ENCODE data around the gene PPIG. TPM values are rescaled to one million over a fixed set of nuclear protein-coding genes. Genes with fewer than 3 reads are reported as not detected.
A peak's percentile ranks its signal among the peaks of the same experiment; 100 is the strongest.
"Not testable (repeated sequence)": the region's sequence is repeated elsewhere in the genome, so short reads cannot be mapped to it uniquely, and the experiment has no call there.

The PPIG gene
- total RNA-seq, 2 experiments from 2014 or later = 83.4 to 87.8 TPM

- DNase-seq = peak in 1 of 14 experiments; percentile 5
- POLR2A ChIA-PET = interaction anchor here (1.0 to 1.5 kb wide), 3 partner anchors 11 to 264 kb away, joined by 3 to 11 read pairs (median 7); partner anchors contain the start of genes FASTKD1 and PPIG
- Mint-ChIP-seq H3K27me3 (no peaks in the 10 kb centered on the region), H3K36me3 (ENCODE audit: low read depth) (peaks cover 52% of the 10 kb centered on the region), H3K27ac (no peak overlapping the region), H3K4me1 (ENCODE audit: low read depth) (no peaks in the 10 kb centered on the region), H3K4me3 (peak overlapping the region; percentile 22), H3K9me3 (no peaks in the 10 kb centered on the region)
- Histone ChIP-seq H3K36me3 (ENCODE audit: insufficient read depth, low read length) (peaks cover 6% of the 10 kb centered on the region), H3K9me3 (ENCODE audit: control insufficient read depth in 1 of 2, insufficient read depth in 1 of 2, low read length in 2 of 2) (no peaks in the 10 kb centered on the region), H3K4me1 (ENCODE audit: insufficient read depth, low read length) (no peaks in the 10 kb centered on the region), H3K27ac (ENCODE audit: low read depth in 1 of 2, low read length in 2 of 2) (no peak overlapping the region), H3K4me3 (ENCODE audit: low read length) (no peak overlapping the region), H3K27me3 (ENCODE audit: control insufficient read depth in 1 of 2, insufficient read depth in 2 of 2, low read length in 2 of 2) (no peaks in the 10 kb centered on the region)
- CTCF ChIA-PET = no interaction called here
- peak; percentile 37 for ATAC-seq (ENCODE audit: poor library complexity)
- no peak for TF ChIP-seq CTCF (IDR thresholded peaks at IDR 0.05)
- intact Hi-C loops (cut with DNase I, micrococcal nuclease) = loop anchor here in 1 of 2 experiments (5.0 to 10.0 kb wide), 2 partner anchors 85 to 588 kb away; partner anchors contain the start of gene BBS5
These were observed 21.6 kb upstream of the PPIG start for GRCh38 chr2:169562519-169562918.

- no peaks in the 10 kb centered on the region for H3K9me3 ChIP-seq (ENCODE audit: control insufficient read depth in 1 of 2, insufficient read depth in 1 of 2, low read length in 2 of 2)
- Mint-ChIP-seq H3K36me3 (ENCODE audit: low read depth) (peaks cover 54% of the 10 kb centered on the region), H3K27me3 (no peaks in the 10 kb centered on the region), H3K27ac (no peak overlapping the region), H3K9me3 (no peaks in the 10 kb centered on the region), H3K4me1 (ENCODE audit: low read depth) (peaks cover 6% of the 10 kb centered on the region), H3K4me3 (no peak overlapping the region)
- H3K36me3 ChIP-seq (ENCODE audit: insufficient read depth, low read length) = peaks cover 8% of the 10 kb centered on the region
- intact Hi-C loops (cut with DNase I, micrococcal nuclease) = loop anchor here (5.0 to 10.0 kb wide), 2 partner anchors 83 to 591 kb away; no protein-coding TSS in a partner anchor
- ChIA-PET CTCF (no interaction called here), POLR2A (no interaction called here)
- DNase-seq = no peak
- no peaks in the 10 kb centered on the region for H3K4me1 ChIP-seq (ENCODE audit: insufficient read depth, low read length)
- H3K4me3 ChIP-seq (ENCODE audit: low read length) = no peak overlapping the region
- H3K27me3 ChIP-seq (ENCODE audit: control insufficient read depth in 1 of 2, insufficient read depth in 2 of 2, low read length in 2 of 2) = no peaks in the 10 kb centered on the region
- no peak for TF ChIP-seq CTCF (IDR thresholded peaks at IDR 0.05)
- ATAC-seq (ENCODE audit: poor library complexity) = no peak
- H3K27ac ChIP-seq (ENCODE audit: low read depth in 1 of 2, low read length in 2 of 2) = no peak overlapping the region
These were observed 18.5 kb upstream of the PPIG start for GRCh38 chr2:169565686-169566085.

- TF ChIP-seq CTCF (IDR thresholded peaks at IDR 0.05) = no peak
- no peak for DNase-seq
- H3K27me3 ChIP-seq (ENCODE audit: control insufficient read depth in 1 of 2, insufficient read depth in 2 of 2, low read length in 2 of 2) = no peaks in the 10 kb centered on the region
- ATAC-seq (ENCODE audit: poor library complexity) = no peak
- Mint-ChIP-seq H3K27ac (no peak overlapping the region), H3K4me3 (no peak overlapping the region), H3K27me3 (no peaks in the 10 kb centered on the region), H3K4me1 (ENCODE audit: low read depth) (peaks cover 25% of the 10 kb centered on the region), H3K36me3 (ENCODE audit: low read depth) (peaks cover 45% of the 10 kb centered on the region), H3K9me3 (no peaks in the 10 kb centered on the region)
- H3K9me3 ChIP-seq (ENCODE audit: control insufficient read depth in 1 of 2, insufficient read depth in 1 of 2, low read length in 2 of 2) = no peaks in the 10 kb centered on the region
- peaks cover 8% of the 10 kb centered on the region for H3K36me3 ChIP-seq (ENCODE audit: insufficient read depth, low read length)
- peaks cover 6% of the 10 kb centered on the region for H3K4me1 ChIP-seq (ENCODE audit: insufficient read depth, low read length)
- no peak overlapping the region for H3K27ac ChIP-seq (ENCODE audit: low read depth in 1 of 2, low read length in 2 of 2)
- no peak overlapping the region for H3K4me3 ChIP-seq (ENCODE audit: low read length)
- POLR2A ChIA-PET = no interaction called here
- CTCF ChIA-PET = no interaction called here
- intact Hi-C loops (cut with DNase I, micrococcal nuclease) = loop anchor here (5.0 to 10.0 kb wide), 3 partner anchors 88 to 595 kb away; partner anchors contain the start of gene UBR3 (in 1 of the 2)
These were observed 14.2 kb upstream of the PPIG start for GRCh38 chr2:169569948-169570347.

- H3K9me3 ChIP-seq (ENCODE audit: control insufficient read depth in 1 of 2, insufficient read depth in 1 of 2, low read length in 2 of 2); H3K9me3 Mint-ChIP-seq; POLR2A ChIA-PET; DNase-seq; H3K36me3 ChIP-seq (ENCODE audit: insufficient read depth, low read length); H3K4me1 ChIP-seq (ENCODE audit: insufficient read depth, low read length); H3K27ac Mint-ChIP-seq; H3K27me3 Mint-ChIP-seq; H3K4me3 ChIP-seq (ENCODE audit: low read length); ATAC-seq (ENCODE audit: poor library complexity); H3K4me3 Mint-ChIP-seq; H3K27me3 ChIP-seq (ENCODE audit: control insufficient read depth in 1 of 2, insufficient read depth in 2 of 2, low read length in 2 of 2); H3K27ac ChIP-seq (ENCODE audit: low read depth in 1 of 2, low read length in 2 of 2): not testable (repeated sequence)
- CTCF ChIA-PET = interaction anchor here (0.7 kb wide), 1 partner anchor 430 kb away, joined by 3 read pairs; no protein-coding TSS in a partner anchor
- peaks cover 40% of the 10 kb centered on the region for H3K36me3 Mint-ChIP-seq (ENCODE audit: low read depth)
- intact Hi-C loops (cut with DNase I, micrococcal nuclease) = loop anchor here in 1 of 2 experiments (5.0 kb wide), 1 partner anchor 257 kb away; the partner anchor contains the start of gene UBR3
- H3K4me1 Mint-ChIP-seq (ENCODE audit: low read depth) = peaks cover 25% of the 10 kb centered on the region
These were observed 13.4 kb upstream of the PPIG start for GRCh38 chr2:169570752-169571151.

Measured in CD4-positive, alpha-beta T cell (primary cell).